Stomach (tissue), 9 donors: ENCODE measurements around the gene UST. TPM values are rescaled to one million over a fixed set of nuclear protein-coding genes. Genes with fewer than 3 reads are reported as not detected.

Experiments
- DNase-seq, 2 donors: peaks; one replicate each; pipeline versions ENCODE4 v3.0.0 to v3.0.0-alpha.2; 2013 to 2019
- H3K27ac ChIP-seq, 5 donors: fragments of 200-600 bp in 4 of 5; sonication (generic) in 4 of 5; one replicate each; pipeline ENCODE4 v1.5.1; 2013 to 2019; ENCODE audit warnings: mild to moderate bottlenecking in 1 of 5, moderate library complexity in 1 of 5
- H3K27me3 ChIP-seq, 3 donors: fragments of 200-600 bp; sonication (generic); one replicate each; pipeline ENCODE4 v1.5.1; 2017 to 2019; ENCODE audit warnings: mixed run types in 1 of 3
- H3K36me3 ChIP-seq, 4 donors: fragments of 200-600 bp; sonication (generic); 1 replicate in 3 of 4; 2 replicates in 1 of 4; pipeline ENCODE4 v1.5.1; 2016 to 2019
- H3K4me1 ChIP-seq, 4 donors: fragments of 200-600 bp; sonication (generic); one replicate each; pipeline ENCODE4 v1.5.1; 2016 to 2019
- H3K4me3 ChIP-seq, 4 donors: fragments of 200-600 bp; sonication (generic) in 3 of 4; one replicate each; pipeline ENCODE4 v1.5.1; 2016 to 2019; ENCODE audit warnings: mild to moderate bottlenecking in 1 of 4
- H3K9me3 ChIP-seq, 4 donors: fragments of 200-600 bp; sonication (generic); one replicate each; pipeline ENCODE4 v1.5.1; 2016 to 2019
- EP300 ChIP-seq: sonication (generic); formaldehyde crosslinking; IDR thresholded peaks from one replicate; pipeline ENCODE4 v1.6.1; 2017; ENCODE audit warnings: antibody characterized with exemption
- POLR2A ChIP-seq, 4 donors: fragments of 450-650 bp; IDR thresholded peaks; one replicate each; pipeline ENCODE4 v1.6.1; 2016; ENCODE audit warnings: antibody characterized with exemption in 4 of 4, control low read depth in 2 of 4, mild to moderate bottlenecking in 1 of 4, moderate library complexity in 1 of 4
- POLR2AphosphoS5 ChIP-seq, 3 donors: sonication (generic); formaldehyde crosslinking; IDR thresholded peaks; one replicate each; pipeline ENCODE4 v1.6.1; 2016; ENCODE audit warnings: antibody characterized with exemption in 3 of 3
- WGBS, 5 donors: extraction: QIAGEN DNeasy Blood & Tissue Kit in 3 of 5; methylation state at CpG; one replicate each; pipeline versions ENCODE4 v1.1.5 to v1.1.7; 2013 to 2018; 5-methylcytosine and 5-hydroxymethylcytosine counted together
- intact Hi-C: fragments of 100-400 bp; cut with DNase I; formaldehyde crosslinking; loops from one replicate; pipeline ENCODE4 v1.15.1; 2023; ENCODE audit warnings: low total_unique reads
- polyA plus RNA-seq, 3 donors: library from polyadenylated mRNA; stranded (reverse); fragments of 200-250 nt; gene quantifications; one replicate each; pipeline ENCODE4 v1.2.3, GENCODE V29; 2013
- total RNA-seq, 5 donors: library from RNA; depleted of rRNA; stranded (reverse); fragments of >200 nt; gene quantifications; one replicate each; pipeline versions ENCODE4 v1.1.0 to v1.2.3, GENCODE V29; 2014 to 2016
- TF ChIP-seq, protein P1 (sequence below), 7 experiments: fragments of 450-650 bp in 4 of 7; fragments of 200-600 bp in 3 of 7; sonication (generic) in 3 of 7; IDR thresholded peaks; one replicate each; pipeline ENCODE4 v1.5.1; 2016 to 2019; ENCODE audit warnings: antibody characterized with exemption in 7 of 7, control low read depth in 2 of 7, mild to moderate bottlenecking in 1 of 7
- donor health status: healthy with polysubstance abuse.
- donor health status: Bipolar disorder and iron deficiency.
- donor health status: healthy.

Gene UST
- total and polyA plus RNA-seq, 8 donors = 2.2 to 45.8 (median 8.9) TPM

DNA sequence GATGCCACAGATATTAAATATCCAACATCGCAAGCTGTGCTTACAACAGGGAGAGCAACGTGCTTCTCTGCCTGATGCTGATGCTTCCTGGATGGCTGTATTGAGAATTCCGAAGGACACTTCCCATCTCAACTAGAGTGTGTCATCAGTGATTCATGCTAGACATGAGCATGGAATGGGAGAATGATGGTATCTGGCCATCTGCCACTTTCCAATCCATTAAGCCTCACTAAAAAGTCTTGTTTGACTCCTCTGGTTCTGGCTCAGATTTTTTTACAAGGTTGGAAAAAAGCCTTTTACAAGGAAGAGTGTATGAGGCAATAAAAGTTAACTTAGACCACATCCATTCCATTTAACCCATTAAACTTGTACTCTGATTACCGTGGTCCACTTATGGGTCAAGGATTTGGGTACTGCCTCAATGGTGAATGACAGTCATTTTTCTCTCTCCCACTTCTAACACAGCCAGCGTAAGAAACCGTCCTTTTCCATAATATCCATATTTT lies 265.3 kb downstream of the UST start:
- Histone ChIP-seq H3K36me3 (no peaks in the 10 kb centered on the region), H3K4me1 (no peaks in the 10 kb centered on the region), H3K4me3 (no peak overlapping the region), H3K9me3 (no peaks in the 10 kb centered on the region), H3K27ac (no peak overlapping the region), H3K27me3 (no peaks in the 10 kb centered on the region)
- peak in 1 of 2 donors; percentile 46 for DNase-seq
- WGBS, 5 donors = 83 to 91% (median 86%) methylated on average over 6 of the region's 6 CpGs
- intact Hi-C loops = no loop called here
- TF ChIP-seq, protein P1, sequence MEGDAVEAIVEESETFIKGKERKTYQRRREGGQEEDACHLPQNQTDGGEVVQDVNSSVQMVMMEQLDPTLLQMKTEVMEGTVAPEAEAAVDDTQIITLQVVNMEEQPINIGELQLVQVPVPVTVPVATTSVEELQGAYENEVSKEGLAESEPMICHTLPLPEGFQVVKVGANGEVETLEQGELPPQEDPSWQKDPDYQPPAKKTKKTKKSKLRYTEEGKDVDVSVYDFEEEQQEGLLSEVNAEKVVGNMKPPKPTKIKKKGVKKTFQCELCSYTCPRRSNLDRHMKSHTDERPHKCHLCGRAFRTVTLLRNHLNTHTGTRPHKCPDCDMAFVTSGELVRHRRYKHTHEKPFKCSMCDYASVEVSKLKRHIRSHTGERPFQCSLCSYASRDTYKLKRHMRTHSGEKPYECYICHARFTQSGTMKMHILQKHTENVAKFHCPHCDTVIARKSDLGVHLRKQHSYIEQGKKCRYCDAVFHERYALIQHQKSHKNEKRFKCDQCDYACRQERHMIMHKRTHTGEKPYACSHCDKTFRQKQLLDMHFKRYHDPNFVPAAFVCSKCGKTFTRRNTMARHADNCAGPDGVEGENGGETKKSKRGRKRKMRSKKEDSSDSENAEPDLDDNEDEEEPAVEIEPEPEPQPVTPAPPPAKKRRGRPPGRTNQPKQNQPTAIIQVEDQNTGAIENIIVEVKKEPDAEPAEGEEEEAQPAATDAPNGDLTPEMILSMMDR (IDR thresholded peaks at IDR 0.05) = no peak
- TF ChIP-seq POLR2A (IDR thresholded peaks at IDR 0.05) (no peak), POLR2AphosphoS5 (IDR thresholded peaks at IDR 0.05) (peak in 1 of 3 donors; percentile 69)

DNA sequence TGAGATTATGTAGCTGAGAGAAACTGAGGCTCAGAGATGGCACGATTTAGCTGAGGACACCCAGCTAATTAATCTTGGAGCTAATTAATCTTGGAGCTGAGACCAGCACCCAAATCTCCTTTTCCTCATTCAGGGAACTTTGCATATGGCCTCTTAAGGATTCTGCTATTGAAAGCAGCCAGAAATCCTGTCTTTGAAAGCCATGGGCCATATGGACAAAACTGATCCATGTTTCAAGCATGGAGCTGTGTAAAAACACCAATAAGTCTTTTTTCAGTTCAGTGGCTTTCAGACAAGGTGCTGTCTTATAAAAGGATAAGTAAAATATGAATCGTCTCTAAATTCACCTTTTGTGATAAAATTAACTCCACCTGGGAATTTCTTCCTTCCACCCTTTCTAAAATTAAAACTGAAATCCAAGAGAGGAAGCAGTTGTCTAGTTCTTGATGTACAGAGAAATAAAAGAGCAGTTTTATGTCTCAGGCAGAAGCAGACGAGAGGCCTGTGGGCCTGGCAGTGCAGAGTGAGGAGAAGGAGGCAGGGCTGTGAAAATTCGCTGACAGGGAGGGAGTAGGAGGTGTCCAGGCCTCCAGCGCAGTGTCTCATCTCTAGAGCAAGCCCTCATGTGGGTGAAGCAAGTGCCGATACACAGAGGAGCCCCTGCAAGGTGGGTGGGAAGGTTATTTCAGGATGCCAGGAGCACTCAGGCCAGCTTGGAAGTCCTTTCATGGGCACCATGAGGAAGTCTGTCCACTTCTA lies 266.9 kb downstream of the UST start:
- TF ChIP-seq POLR2AphosphoS5 (IDR thresholded peaks at IDR 0.05) (no peak), EP300 (no peak), POLR2A (IDR thresholded peaks at IDR 0.05) (no peak)
- TF ChIP-seq, protein P1 (IDR thresholded peaks at IDR 0.05) = no peak
- no peaks in the 10 kb centered on the region for H3K36me3 ChIP-seq
- no peak overlapping the region for H3K4me3 ChIP-seq
- DNase-seq = no peak
- intact Hi-C loops = no loop called here
- no peaks in the 10 kb centered on the region for H3K27me3 ChIP-seq
- 78 to 91% (median 89%) methylated on average over 6 of the region's 6 CpGs for WGBS, 5 donors
- no peaks in the 10 kb centered on the region for H3K9me3 ChIP-seq
- no peak overlapping the region for H3K27ac ChIP-seq
- H3K4me1 ChIP-seq = no peaks in the 10 kb centered on the region

DNA sequence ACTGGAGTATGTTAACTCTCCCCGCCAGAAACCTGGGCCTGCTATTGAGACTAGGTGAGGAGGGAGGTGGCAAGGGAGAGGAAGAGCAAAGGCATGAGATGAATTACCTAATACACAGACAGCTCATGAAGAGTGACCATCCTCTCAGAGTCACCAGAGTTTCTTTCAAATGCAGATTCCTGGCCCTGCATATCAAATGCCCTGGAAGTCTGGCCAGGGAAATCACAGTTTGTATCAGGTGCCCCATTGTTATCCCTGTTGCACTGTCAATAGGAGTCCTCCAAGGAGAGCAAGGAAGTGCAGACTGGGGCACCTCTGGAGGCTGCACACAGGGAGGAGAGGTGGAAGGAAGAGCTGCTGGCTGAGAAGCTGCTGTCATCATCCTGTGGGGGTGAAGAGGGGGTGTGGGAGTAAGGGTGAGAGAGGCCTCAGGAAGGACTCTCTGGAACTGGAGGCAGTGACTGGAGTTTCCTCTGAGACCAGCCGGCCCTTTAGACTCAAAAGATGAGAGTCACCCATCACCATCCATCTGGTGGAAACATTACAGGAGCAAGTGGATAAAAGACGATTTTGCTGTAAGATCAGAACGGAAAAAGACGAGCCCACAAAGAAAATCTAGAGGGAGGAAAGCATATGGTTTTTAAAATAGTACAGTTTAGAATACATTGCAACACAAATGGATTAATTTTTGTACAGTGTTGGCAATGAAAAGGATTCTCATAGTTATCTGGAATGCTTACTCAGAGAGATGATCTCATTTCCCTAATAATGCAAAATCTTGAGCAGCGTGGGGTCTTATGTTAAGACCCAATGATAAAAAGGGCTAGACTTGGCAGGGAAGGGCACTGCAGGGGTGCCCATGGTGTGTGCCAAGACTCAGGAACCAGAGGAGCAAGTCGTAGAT lies 268.1 kb downstream of the UST start:
- TF ChIP-seq, protein P1 (IDR thresholded peaks at IDR 0.05) = no peak
- TF ChIP-seq EP300 = no peak
- no peak for TF ChIP-seq POLR2A (IDR thresholded peaks at IDR 0.05)
- no peak for TF ChIP-seq POLR2AphosphoS5 (IDR thresholded peaks at IDR 0.05)
- intact Hi-C loops = no loop called here
- DNase-seq = peak in 1 of 2 donors; percentile 53
- H3K4me1 ChIP-seq = no peaks in the 10 kb centered on the region
- H3K27ac ChIP-seq = no peak overlapping the region
- WGBS, 5 donors = 42 to 61% (median 59%) methylated on average over 7 of the region's 7 CpGs
- H3K9me3 ChIP-seq = no peaks in the 10 kb centered on the region
- H3K36me3 ChIP-seq = peaks cover 0 to 4% (median 0%) of the 10 kb centered on the region in 4 donors
- H3K4me3 ChIP-seq = no peak overlapping the region
- H3K27me3 ChIP-seq = no peaks in the 10 kb centered on the region
